DOHH2 (cell line): ENCODE data around the gene PBX4.

Experiments used
- H3F3A ChIP-seq: fragments of 200-600 bp; sonication (generic), shearing (Covaris generic); 2 replicates; pipeline ENCODE4 v1.6.0; 2016; ENCODE audit warnings: antibody characterized with exemption, mild to moderate bottlenecking; ENCODE audit not compliant: control insufficient read depth, insufficient read depth
- H3K27ac ChIP-seq: fragments of 200-600 bp; sonication (generic); 2 replicates; pipeline ENCODE4 v1.5.1; 2014; ENCODE audit warnings: low read depth, mild to moderate bottlenecking, low read length, moderate library complexity
- H3K27me3 ChIP-seq: fragments of 200-600 bp; sonication (generic); 2 replicates; pipeline ENCODE4 v1.6.1; 2014; ENCODE audit warnings: mild to moderate bottlenecking, low read length, mixed read lengths; ENCODE audit not compliant: control insufficient read depth
- H3K36me3 ChIP-seq: fragments of 200-600 bp; sonication (generic); 2 replicates; pipeline ENCODE4 v1.6.1; 2014; ENCODE audit warnings: mild to moderate bottlenecking, low read length, moderate library complexity, mixed read lengths; ENCODE audit not compliant: control insufficient read depth
- H3K4me1 ChIP-seq: fragments of 200-600 bp; sonication (generic); 2 replicates; pipeline ENCODE4 v1.6.1; 2014; ENCODE audit warnings: mild to moderate bottlenecking, low read length, mixed read lengths; ENCODE audit not compliant: control insufficient read depth
- H3K4me2 ChIP-seq: fragments of 200-600 bp; sonication (generic); 2 replicates; pipeline ENCODE4 v1.6.0; 2014; ENCODE audit warnings: mild to moderate bottlenecking, low read length, moderate library complexity
- H3K4me3 ChIP-seq: fragments of 200-600 bp; sonication (generic); 2 replicates; pipeline ENCODE4 v1.5.1; 2014; ENCODE audit warnings: mild to moderate bottlenecking, low read length, mixed read lengths
- H3K79me2 ChIP-seq: fragments of 200-600 bp; sonication (generic); 2 replicates; pipeline ENCODE4 v1.6.1; 2014; ENCODE audit warnings: mild to moderate bottlenecking, low read length, mixed read lengths; ENCODE audit not compliant: control insufficient read depth
- H3K9me2 ChIP-seq: fragments of 200-600 bp; sonication (generic); replicated peaks from 2 replicates; pipeline ENCODE4 v1.6.1; 2014; ENCODE audit warnings: mild to moderate bottlenecking, low read length, mixed read lengths; ENCODE audit not compliant: control insufficient read depth
- H3K9me3 ChIP-seq: fragments of 200-600 bp; sonication (generic); 2 replicates; pipeline ENCODE4 v1.6.1; 2014; ENCODE audit warnings: antibody characterized with exemption, low read length, mixed read lengths; ENCODE audit not compliant: control insufficient read depth, insufficient read depth
- H4K20me1 ChIP-seq: fragments of 200-600 bp; sonication (generic); 2 replicates; pipeline ENCODE4 v1.6.0; 2014; ENCODE audit warnings: low read depth, mild to moderate bottlenecking, antibody characterized with exemption, low read length, moderate library complexity; ENCODE audit not compliant: control insufficient read depth, insufficient read depth
- CTCF ChIP-seq: fragments of 200-600 bp; sonication (generic); IDR thresholded peaks from one replicate; pipeline ENCODE4 v1.5.1; 2014; ENCODE audit warnings: antibody characterized with exemption, mild to moderate bottlenecking, low read depth, low read length; ENCODE audit not compliant: poor library complexity, severe bottlenecking
- EZH2phosphoT487 ChIP-seq: fragments of 200-600 bp; sonication (generic); IDR thresholded peaks from 2 replicates; pipeline ENCODE4 v1.6.1; 2017; ENCODE audit warnings: borderline replicate concordance, mild to moderate bottlenecking, antibody characterized with exemption, low read length, moderate library complexity, mixed read lengths

The PBX4 gene

GRCh38 chr19:19540715-19541515, 77.6 kb downstream of the PBX4 start:
- Histone ChIP-seq H3K4me2 (peak overlapping the region; percentile 65), H4K20me1 (no peaks in the 10 kb centered on the region), H3K9me3 (no peaks in the 10 kb centered on the region), H3K4me3 (peak overlapping the region; percentile 62), H3K36me3 (no peaks in the 10 kb centered on the region), H3K27ac (no peak overlapping the region), H3F3A (peaks cover 3% of the 10 kb centered on the region), H3K27me3 (peaks cover 16% of the 10 kb centered on the region), H3K4me1 (peaks cover 24% of the 10 kb centered on the region), H3K9me2 (no peaks in the 10 kb centered on the region), H3K79me2 (no peaks in the 10 kb centered on the region)
- TF ChIP-seq EZH2phosphoT487 (no peak), CTCF (no peak)

GRCh38 chr19:19540064-19540714, 78.3 kb downstream of the PBX4 start:
- no peaks in the 10 kb centered on the region for H4K20me1 ChIP-seq
- H3K4me2 ChIP-seq, result peak overlapping the region; percentile 65; the same call in 1 of the 2 replicates
- H3K36me3 ChIP-seq, result no peaks in the 10 kb centered on the region
- TF ChIP-seq CTCF (no peak), EZH2phosphoT487 (no peak)
- H3K4me1 ChIP-seq, result peaks cover 24% of the 10 kb centered on the region
- H3K79me2 ChIP-seq, result no peaks in the 10 kb centered on the region
- H3K4me3 ChIP-seq, result peak overlapping the region; percentile 62; the same call in 1 of the 2 replicates
- H3K27ac ChIP-seq, result no peak overlapping the region
- peaks cover 3% of the 10 kb centered on the region for H3F3A ChIP-seq
- H3K9me3 ChIP-seq, result no peaks in the 10 kb centered on the region
- H3K27me3 ChIP-seq, result peaks cover 16% of the 10 kb centered on the region
- H3K9me2 ChIP-seq, result no peaks in the 10 kb centered on the region

GRCh38 chr19:19539698-19540063, 78.8 kb downstream of the PBX4 start:
- no peaks in the 10 kb centered on the region for H3K9me2 ChIP-seq
- H4K20me1 ChIP-seq, result no peaks in the 10 kb centered on the region
- no peak overlapping the region for H3K4me2 ChIP-seq
- H3K4me1 ChIP-seq, result peaks cover 24% of the 10 kb centered on the region
- H3K27me3 ChIP-seq, result peaks cover 16% of the 10 kb centered on the region
- peaks cover 3% of the 10 kb centered on the region for H3F3A ChIP-seq
- no peaks in the 10 kb centered on the region for H3K36me3 ChIP-seq
- no peak overlapping the region for H3K27ac ChIP-seq
- no peak for TF ChIP-seq EZH2phosphoT487
- no peak for TF ChIP-seq CTCF
- no peaks in the 10 kb centered on the region for H3K79me2 ChIP-seq
- H3K4me3 ChIP-seq, result no peak overlapping the region
- no peaks in the 10 kb centered on the region for H3K9me3 ChIP-seq
